GM12872 (cell line): ENCODE results near the gene CCDC170.

Source experiments
- CTCF ChIP-seq: IDR thresholded peaks from 3 replicates; pipeline ENCODE4 v1.5.1; 2011; ENCODE audit warnings: low read depth, mild to moderate bottlenecking, low read length, moderate library complexity; ENCODE audit not compliant: insufficient read depth

CCDC170 gene

GRCh38 chr6:151483994-151484393 is 9.8 kb upstream of the CCDC170 start:
- no peak for TF ChIP-seq CTCF

- TF ChIP-seq CTCF, result no peak
These were observed 5.6 kb upstream of the CCDC170 start for GRCh38 chr6:151488226-151488625.

- no peak for TF ChIP-seq CTCF
These were observed 2.8 kb upstream of the CCDC170 start for GRCh38 chr6:151490996-151491395.

- no peak for TF ChIP-seq CTCF
These were observed 535 bp upstream of the CCDC170 start for GRCh38 chr6:151493161-151493803.

- no peak for TF ChIP-seq CTCF
These were observed 568 bp downstream of the CCDC170 start for GRCh38 chr6:151494235-151494935.

GRCh38 chr6:151494936-151495320 is 1.1 kb downstream of the CCDC170 start:
- no peak for TF ChIP-seq CTCF

GRCh38 chr6:151495380-151495779 is 1.6 kb downstream of the CCDC170 start:
- TF ChIP-seq CTCF, result no peak
